SU-DHL-6 (cell line): ENCODE results near the gene RPS26.
"Not testable (repeated sequence)": the region's sequence is repeated elsewhere in the genome, so short reads cannot be mapped to it uniquely, and the experiment has no call there.

ENCODE experiments used
- H2AFZ ChIP-seq: fragments of 200-600 bp; sonication (generic); 2 replicates; pipeline ENCODE4 v1.6.1; 2014; ENCODE audit warnings: low read depth, mild to moderate bottlenecking, moderate library complexity, mixed read lengths, antibody characterized with exemption, low read length; ENCODE audit not compliant: severe bottlenecking
- H3F3A ChIP-seq: fragments of 200-600 bp; shearing (Covaris generic); 2 replicates; pipeline ENCODE4 v1.6.0; 2016; ENCODE audit warnings: antibody characterized with exemption, mild to moderate bottlenecking; ENCODE audit not compliant: insufficient read depth
- H3K27ac ChIP-seq: fragments of 200-600 bp; sonication (generic); 2 replicates; pipeline ENCODE4 v1.5.1; 2016; ENCODE audit warnings: low read depth, mild to moderate bottlenecking, low read length, moderate library complexity, mixed read lengths
- H3K27me3 ChIP-seq: fragments of 200-600 bp; sonication (generic), shearing (Covaris generic); 2 replicates; pipeline ENCODE4 v1.6.0; 2014; ENCODE audit warnings: mild to moderate bottlenecking, low read length
- H3K36me3 ChIP-seq: fragments of 200-600 bp; sonication (generic); 2 replicates; pipeline ENCODE4 v1.6.1; 2014; ENCODE audit warnings: mild to moderate bottlenecking, low read length, mixed read lengths
- H3K4me2 ChIP-seq: fragments of 300-600, 200-600 bp; shearing (Covaris generic), sonication (generic); 2 replicates; pipeline ENCODE4 v1.6.0; 2014; ENCODE audit warnings: low read length, low read depth, mild to moderate bottlenecking; ENCODE audit not compliant: poor library complexity, severe bottlenecking
- H3K4me3 ChIP-seq: fragments of 200-600 bp; sonication (generic); 2 replicates; pipeline ENCODE4 v1.5.1; 2014; ENCODE audit warnings: antibody characterized with exemption, low read length, mild to moderate bottlenecking, mixed read lengths; ENCODE audit not compliant: insufficient read depth, poor library complexity, severe bottlenecking
- H3K79me2 ChIP-seq: fragments of 200-600 bp; sonication (generic); 2 replicates; pipeline ENCODE4 v1.6.1; 2014; ENCODE audit warnings: mild to moderate bottlenecking, low read length, moderate library complexity; ENCODE audit not compliant: insufficient read depth
- H3K9ac ChIP-seq: fragments of 200-600 bp; sonication (generic); 2 replicates; pipeline ENCODE4 v1.7.0; 2014; ENCODE audit warnings: mild to moderate bottlenecking, low read length
- H3K9me2 ChIP-seq: fragments of 200-600 bp; sonication (generic); replicated peaks from 2 replicates; pipeline ENCODE4 v1.6.1; 2014; ENCODE audit warnings: low read length; ENCODE audit not compliant: insufficient read depth
- H3K9me3 ChIP-seq: fragments of 200-600 bp; sonication (generic); 2 replicates; pipeline ENCODE4 v1.6.1; 2014; ENCODE audit warnings: low read length, mixed read lengths; ENCODE audit not compliant: insufficient read depth
- H4K20me1 ChIP-seq: fragments of 200-600 bp; sonication (generic); 2 replicates; pipeline ENCODE4 v1.6.1; 2014; ENCODE audit warnings: low read depth, mild to moderate bottlenecking, antibody characterized with exemption, low read length, moderate library complexity, mixed read lengths
- EZH2phosphoT487 ChIP-seq: fragments of 200-600 bp; sonication (generic), shearing (Covaris generic); conservative IDR thresholded peaks from 2 replicates; pipeline ENCODE4 v1.6.1; 2018; ENCODE audit warnings: mild to moderate bottlenecking, antibody characterized with exemption, low read length, moderate library complexity, mixed read lengths
- TF ChIP-seq, protein P1 (sequence below): fragments of 200-600 bp; sonication (generic); IDR thresholded peaks from one replicate; pipeline ENCODE4 v1.5.1; 2017; ENCODE audit warnings: antibody characterized with exemption, mild to moderate bottlenecking, low read length, moderate library complexity; ENCODE audit not compliant: insufficient read depth, poor library complexity, severe bottlenecking

Gene RPS26

DNA sequence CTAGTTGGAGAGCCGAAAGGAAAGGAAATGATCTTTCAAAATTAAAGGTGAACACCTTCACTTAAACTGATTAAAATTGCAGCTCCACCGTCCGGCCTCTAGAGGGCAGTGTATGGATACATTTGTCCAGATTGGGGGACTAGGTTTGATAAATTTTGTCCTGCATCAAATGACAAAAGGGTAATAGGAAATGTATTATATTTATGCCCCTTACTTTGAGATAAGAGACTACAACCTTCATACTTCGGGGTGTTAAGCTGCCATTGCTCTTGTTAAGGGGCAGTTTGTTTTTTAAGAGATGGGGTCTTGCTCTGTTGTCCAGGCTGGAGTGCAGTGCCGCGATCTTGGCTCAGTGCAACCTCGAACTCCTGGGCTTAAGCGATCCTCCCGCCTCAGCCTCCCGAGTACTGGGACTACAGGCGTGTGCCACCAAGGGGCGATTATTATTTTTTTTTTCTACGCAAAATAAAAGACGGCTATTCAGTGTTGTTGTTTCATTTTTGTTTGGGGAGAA is 45.5 kb upstream of the RPS26 start:
- H3K9me3 ChIP-seq: no peaks in the 10 kb centered on the region
- no peaks in the 10 kb centered on the region for H3K27me3 ChIP-seq
- TF ChIP-seq, protein P1, sequence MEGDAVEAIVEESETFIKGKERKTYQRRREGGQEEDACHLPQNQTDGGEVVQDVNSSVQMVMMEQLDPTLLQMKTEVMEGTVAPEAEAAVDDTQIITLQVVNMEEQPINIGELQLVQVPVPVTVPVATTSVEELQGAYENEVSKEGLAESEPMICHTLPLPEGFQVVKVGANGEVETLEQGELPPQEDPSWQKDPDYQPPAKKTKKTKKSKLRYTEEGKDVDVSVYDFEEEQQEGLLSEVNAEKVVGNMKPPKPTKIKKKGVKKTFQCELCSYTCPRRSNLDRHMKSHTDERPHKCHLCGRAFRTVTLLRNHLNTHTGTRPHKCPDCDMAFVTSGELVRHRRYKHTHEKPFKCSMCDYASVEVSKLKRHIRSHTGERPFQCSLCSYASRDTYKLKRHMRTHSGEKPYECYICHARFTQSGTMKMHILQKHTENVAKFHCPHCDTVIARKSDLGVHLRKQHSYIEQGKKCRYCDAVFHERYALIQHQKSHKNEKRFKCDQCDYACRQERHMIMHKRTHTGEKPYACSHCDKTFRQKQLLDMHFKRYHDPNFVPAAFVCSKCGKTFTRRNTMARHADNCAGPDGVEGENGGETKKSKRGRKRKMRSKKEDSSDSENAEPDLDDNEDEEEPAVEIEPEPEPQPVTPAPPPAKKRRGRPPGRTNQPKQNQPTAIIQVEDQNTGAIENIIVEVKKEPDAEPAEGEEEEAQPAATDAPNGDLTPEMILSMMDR: peak; percentile 94
- TF ChIP-seq EZH2phosphoT487: no peak
- 0 out of 2 replicates have a peak, but pooled peaks cover 3% of the 10 kb centered on the region for H3K36me3 ChIP-seq
- H3F3A ChIP-seq: peaks cover 9% of the 10 kb centered on the region; the same call in 1 of the 2 replicates
- no peaks in the 10 kb centered on the region for H3K9me2 ChIP-seq
- H3K4me2 ChIP-seq: no peak overlapping the region
- no peak overlapping the region for H3K4me3 ChIP-seq
- H3K9ac ChIP-seq: no peak overlapping the region
- H3K79me2 ChIP-seq: no peaks in the 10 kb centered on the region
- no peaks in the 10 kb centered on the region for H4K20me1 ChIP-seq
- H2AFZ ChIP-seq: no peak overlapping the region
- no peak overlapping the region for H3K27ac ChIP-seq

DNA sequence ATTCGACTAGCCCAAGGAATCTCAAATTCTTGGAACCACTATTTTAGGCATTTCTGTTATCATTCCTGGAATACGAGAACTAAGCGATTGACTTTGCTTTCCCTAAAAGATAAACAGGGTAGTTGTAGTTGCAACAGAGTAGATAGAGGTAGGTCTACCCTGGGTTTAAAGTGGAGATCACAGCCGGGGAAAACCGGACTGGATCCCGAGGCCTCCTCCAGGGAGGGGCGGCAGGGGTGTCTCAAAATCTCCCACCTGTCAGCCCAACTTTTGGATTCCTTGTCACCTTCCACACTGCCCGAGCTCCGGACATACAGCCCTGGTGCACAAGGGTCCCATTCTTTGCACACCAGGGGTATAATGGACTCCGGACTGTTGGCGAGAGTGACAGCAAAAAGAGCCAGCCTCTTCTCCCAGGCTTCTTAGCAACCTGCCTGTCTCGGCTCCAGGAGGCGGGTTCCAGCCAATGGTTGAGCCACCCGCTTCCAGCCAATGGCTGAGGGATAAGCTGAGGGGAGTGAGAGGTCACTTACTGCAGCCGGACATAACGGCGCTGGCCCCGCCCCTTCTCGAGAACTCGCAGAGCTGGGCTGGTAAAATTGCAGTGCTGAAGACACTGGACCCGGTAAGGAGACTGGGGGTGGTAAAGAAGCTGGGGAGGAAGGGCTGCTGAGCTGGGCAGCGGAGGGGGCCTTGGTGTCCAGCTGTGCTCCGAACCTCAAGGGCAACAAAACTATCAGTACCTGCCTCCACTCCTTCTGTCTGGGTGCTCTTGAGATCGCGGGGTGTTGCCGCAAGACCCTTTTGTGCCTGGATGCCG is 44.8 kb upstream of the RPS26 start, which contains the start of gene SUOX:
Gene SUOX (plus strand): TSS at position 562 of the 820 bp plus-strand sequence. CDS start 4,946 bp downstream, outside the sequence.
- H3K9ac ChIP-seq: no peak within 1 kb of the TSS
- H3K27me3 ChIP-seq: no peaks in the 10 kb centered on the region
- H3K79me2 ChIP-seq: no peaks in the 10 kb centered on the region
- no peak within 1 kb of the TSS for H3K4me2 ChIP-seq
- no peak within 1 kb of the TSS for H3K27ac ChIP-seq
- no peaks in the 10 kb centered on the region for H3K9me2 ChIP-seq
- no peak for TF ChIP-seq EZH2phosphoT487
- TF ChIP-seq, protein P1: no peak
- no peak within 1 kb of the TSS for H2AFZ ChIP-seq
- peaks cover 9% of the 10 kb centered on the region; the same call in 1 of the 2 replicates for H3F3A ChIP-seq
- H3K9me3 ChIP-seq: no peaks in the 10 kb centered on the region
- no peak within 1 kb of the TSS for H3K4me3 ChIP-seq
- H3K36me3 ChIP-seq: 0 out of 2 replicates have a peak, but pooled peaks cover 3% of the 10 kb centered on the region
- no peaks in the 10 kb centered on the region for H4K20me1 ChIP-seq

DNA sequence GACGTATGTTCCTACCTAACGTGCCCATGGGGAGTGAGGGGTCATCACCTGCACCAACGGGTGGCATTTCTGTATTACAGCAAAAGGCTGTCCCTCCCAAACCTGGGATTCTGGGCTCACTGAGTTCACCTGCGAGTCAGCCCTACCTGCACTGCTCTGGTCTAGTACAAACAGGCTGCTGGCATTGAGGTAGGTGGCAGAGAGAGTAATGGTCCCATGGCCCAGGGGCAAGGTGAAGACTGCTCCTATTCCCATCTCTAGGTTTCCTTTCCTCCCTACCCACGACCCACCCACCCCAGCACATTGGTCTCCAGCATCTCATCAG is 44.2 kb upstream of the RPS26 start:
- Histone ChIP-seq H3K9me2 (no peaks in the 10 kb centered on the region), H3K9ac (no peak overlapping the region), H2AFZ (no peak overlapping the region), H3F3A (peaks cover 9% of the 10 kb centered on the region; the same call in 1 of the 2 replicates), H3K79me2 (no peaks in the 10 kb centered on the region), H3K27ac (no peak overlapping the region), H3K4me3 (no peak overlapping the region), H3K36me3 (0 out of 2 replicates have a peak, but pooled peaks cover under 1% of the 10 kb centered on the region), H3K9me3 (no peaks in the 10 kb centered on the region), H3K4me2 (no peak overlapping the region), H3K27me3 (no peaks in the 10 kb centered on the region), H4K20me1 (no peaks in the 10 kb centered on the region)
- TF ChIP-seq, protein P1: no peak
- TF ChIP-seq EZH2phosphoT487: no peak

DNA sequence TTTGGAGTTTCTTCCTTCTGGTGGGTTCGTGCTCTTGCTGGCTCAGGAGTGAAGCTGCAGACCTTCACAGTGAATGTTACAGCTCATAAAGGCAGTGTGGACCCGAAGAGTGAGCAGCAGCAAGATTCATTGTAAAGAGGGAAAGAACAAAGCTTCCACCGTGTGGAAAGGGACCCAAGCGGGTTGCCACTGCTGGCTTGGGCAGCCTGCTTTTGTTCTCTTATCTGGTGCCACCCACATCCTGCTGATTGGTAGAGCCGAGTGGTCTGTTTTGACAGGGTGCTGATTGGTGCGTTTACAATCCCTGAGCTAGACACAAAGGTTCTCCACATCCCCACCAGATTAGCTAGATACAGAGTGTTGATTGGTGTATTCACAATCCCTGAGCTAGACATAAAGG is 42.2 kb upstream of the RPS26 start:
- H3K79me2 ChIP-seq, H3K36me3 ChIP-seq, H3K9me3 ChIP-seq, H3K9ac ChIP-seq, H3K4me3 ChIP-seq, H3F3A ChIP-seq, H3K27ac ChIP-seq, H4K20me1 ChIP-seq, H3K4me2 ChIP-seq, H2AFZ ChIP-seq, H3K27me3 ChIP-seq, H3K9me2 ChIP-seq: not testable (repeated sequence)

DNA sequence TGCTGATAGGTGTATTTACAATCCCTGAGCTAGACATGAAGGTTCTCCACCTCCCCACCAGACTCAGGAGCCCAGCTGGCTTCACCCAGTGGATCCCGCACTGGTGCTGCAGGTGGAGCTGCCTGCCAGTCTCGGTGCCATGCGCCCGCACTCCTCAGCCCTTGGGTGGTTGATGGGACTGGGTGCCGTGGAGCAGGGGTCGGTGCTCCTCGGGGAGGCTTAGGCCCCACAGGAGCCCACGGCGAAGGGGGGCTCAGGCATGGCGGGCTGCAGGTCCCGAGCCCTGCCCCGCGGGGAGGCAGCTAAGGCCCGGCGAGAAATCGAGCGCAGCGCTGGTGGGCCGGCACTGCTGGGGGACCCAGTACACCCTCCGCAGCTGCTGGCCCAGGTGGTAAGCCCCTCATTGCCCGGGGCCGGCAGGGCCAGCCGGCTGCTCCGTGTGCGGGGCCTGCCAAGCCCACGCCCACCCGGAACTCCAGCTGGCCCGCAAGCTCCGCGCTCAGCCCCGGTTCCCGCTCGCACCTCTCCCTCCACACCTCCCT is 41.6 kb upstream of the RPS26 start:
- H3F3A ChIP-seq, H3K79me2 ChIP-seq, H3K36me3 ChIP-seq, H2AFZ ChIP-seq, H3K9me3 ChIP-seq, H3K4me3 ChIP-seq, H3K4me2 ChIP-seq, H4K20me1 ChIP-seq, H3K9me2 ChIP-seq, H3K27ac ChIP-seq, H3K27me3 ChIP-seq, H3K9ac ChIP-seq: not testable (repeated sequence)
